HG03457 (cell line): ENCODE measurements around the gene PTPRS.
"Not testable (repeated sequence)": the region's sequence is repeated elsewhere in the genome, so short reads cannot be mapped to it uniquely, and the experiment has no call there.

Experiments
- ATAC-seq: cut with Tn5 transposase; IDR thresholded peaks from one replicate; pipeline ENCODE4 v1.9.1; 2021; ENCODE audit warnings: moderate number of reproducible peaks; ENCODE audit not compliant: unreplicated experiment

The PTPRS gene

GRCh38 chr19:5334366-5334739, 6.3 kb downstream of the PTPRS start:
- ATAC-seq: no peak

- ATAC-seq: no peak
Observed at GRCh38 chr19:5333581-5334365, 6.8 kb downstream of the PTPRS start.

GRCh38 chr19:5332501-5332900, 8.1 kb downstream of the PTPRS start:
- ATAC-seq: no peak

- no peak for ATAC-seq
Observed at GRCh38 chr19:5331790-5332189, 8.8 kb downstream of the PTPRS start.

GRCh38 chr19:5330307-5330720, 10.3 kb downstream of the PTPRS start:
- ATAC-seq: no peak

GRCh38 chr19:5329141-5329540, 11.5 kb downstream of the PTPRS start:
- ATAC-seq: no peak

GRCh38 chr19:5328407-5328806, 12.2 kb downstream of the PTPRS start:
- ATAC-seq: not testable (repeated sequence)

- ATAC-seq: no peak
Observed at GRCh38 chr19:5326986-5327623, 13.5 kb downstream of the PTPRS start.

GRCh38 chr19:5326545-5326944, 14.1 kb downstream of the PTPRS start:
- ATAC-seq: no peak

- ATAC-seq: no peak
Observed at GRCh38 chr19:5324947-5325346, 15.7 kb downstream of the PTPRS start.

- no peak for ATAC-seq
Observed at GRCh38 chr19:5323475-5323811, 17.2 kb downstream of the PTPRS start.

- ATAC-seq: no peak
Observed at GRCh38 chr19:5321851-5322681, 18.5 kb downstream of the PTPRS start.

GRCh38 chr19:5321066-5321642, 19.5 kb downstream of the PTPRS start:
- no peak for ATAC-seq

- ATAC-seq: no peak
Observed at GRCh38 chr19:5319516-5319915, 21.1 kb downstream of the PTPRS start.

- no peak for ATAC-seq
Observed at GRCh38 chr19:5318306-5318705, 22.3 kb downstream of the PTPRS start.

- ATAC-seq: no peak
Observed at GRCh38 chr19:5317321-5317720, 23.3 kb downstream of the PTPRS start.

GRCh38 chr19:5316138-5316537, 24.5 kb downstream of the PTPRS start:
- no peak for ATAC-seq

GRCh38 chr19:5314907-5315298, 25.7 kb downstream of the PTPRS start:
- ATAC-seq: no peak

- ATAC-seq: no peak
Observed at GRCh38 chr19:5314012-5314906, 26.4 kb downstream of the PTPRS start.

- no peak for ATAC-seq
Observed at GRCh38 chr19:5313307-5313706, 27.3 kb downstream of the PTPRS start.
